GM18868 (cell line): ENCODE data around the gene SMPDL3A.
A peak's percentile ranks its signal among the peaks of the same experiment; 100 is the strongest.

Experiments used
- ATAC-seq: cut with Tn5 transposase; IDR thresholded peaks from one replicate; pipeline ENCODE4 v1.9.1; 2021; ENCODE audit warnings: mild to moderate bottlenecking, moderate library complexity; ENCODE audit not compliant: unreplicated experiment

Gene SMPDL3A

DNA sequence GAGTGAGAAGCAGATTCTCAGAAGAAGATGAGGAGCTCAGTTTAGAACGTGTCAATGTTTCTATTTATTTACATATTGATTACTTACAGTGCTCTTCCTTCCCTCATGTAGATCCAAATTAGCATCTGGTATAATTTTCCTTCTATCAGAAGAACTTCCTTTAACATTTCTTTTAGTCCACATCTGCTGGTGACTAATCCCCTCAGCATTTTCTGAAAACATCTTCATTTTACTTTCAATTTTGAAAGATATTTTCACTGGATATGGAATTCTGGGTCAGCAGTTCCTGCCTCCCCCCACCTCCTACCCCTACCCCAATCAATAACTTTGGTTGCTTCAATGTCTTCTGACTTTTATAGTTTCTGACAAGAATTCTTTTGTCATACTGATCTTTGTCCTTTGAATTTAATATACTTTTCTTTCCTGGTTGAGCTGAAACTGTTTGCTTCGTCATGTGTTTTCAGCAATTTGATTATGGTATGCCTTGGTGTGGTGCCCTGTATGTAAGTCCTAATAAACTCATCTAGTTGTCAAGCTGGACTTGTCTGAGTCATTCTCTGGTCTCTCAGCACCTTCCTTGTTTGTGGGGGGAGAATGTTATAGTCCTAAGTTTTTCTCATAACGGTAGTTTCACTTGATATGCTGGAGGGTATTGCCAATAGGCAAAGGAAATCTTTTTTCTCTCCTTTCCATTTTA, 57.0 kb downstream of the SMPDL3A start:
- ATAC-seq, result no peak

DNA sequence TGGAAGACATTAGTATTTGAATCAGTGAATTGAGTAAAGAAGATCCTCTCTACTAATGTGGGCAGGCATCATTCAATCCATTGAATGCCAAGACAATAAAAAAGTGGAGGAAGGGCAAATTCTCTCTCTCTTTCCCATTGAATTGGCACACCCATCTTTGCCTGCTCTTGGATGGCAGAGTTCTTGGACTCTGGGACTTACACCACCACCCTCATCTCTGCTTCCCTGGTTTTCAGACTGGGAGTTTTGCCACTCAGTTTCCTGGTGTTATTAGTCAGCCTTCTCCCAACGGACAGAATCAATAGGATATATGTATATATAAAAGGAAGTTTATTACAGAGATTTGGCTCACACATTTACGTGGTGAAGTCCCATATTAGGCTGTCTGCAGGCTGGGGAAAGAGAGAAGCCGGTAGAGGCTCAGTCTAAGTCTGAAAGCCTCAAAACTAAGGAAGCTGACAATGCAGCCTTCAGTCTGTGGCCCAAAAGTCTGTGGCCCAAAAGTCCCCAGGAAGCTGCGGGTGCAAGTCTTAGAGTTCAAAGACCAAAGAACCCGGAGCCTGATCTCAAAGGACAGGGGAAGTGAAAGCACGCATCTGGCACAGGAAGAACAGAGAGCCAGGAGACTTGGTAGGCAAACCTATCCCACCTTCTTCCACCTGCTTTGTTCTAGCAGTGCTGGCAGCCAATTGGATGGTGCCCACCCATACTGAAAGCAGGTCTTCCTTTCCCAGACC, 64.4 kb downstream of the SMPDL3A start:
- peak; percentile 92 for ATAC-seq
